Type B pancreatic cell (in vitro differentiated cells): Measurements from ENCODE around the gene RAB37. TPM values are rescaled to one million over a fixed set of nuclear protein-coding genes. Genes with fewer than 3 reads are reported as not detected.

Experiments used
- DNase-seq: peaks from one replicate; pipeline ENCODE4 v3.0.0; 2021; ENCODE audit warnings: mixed read lengths; ENCODE audit not compliant: unreplicated experiment; ENCODE audit errors: extremely low spot score
- H3K27ac Mint-ChIP-seq: 2 replicates; pipeline ENCODE4 v1.8.0; 2021; ENCODE audit warnings: mild to moderate bottlenecking, mixed read lengths
- H3K27me3 Mint-ChIP-seq: 2 replicates; pipeline ENCODE4 v1.8.0; 2021; ENCODE audit warnings: mixed read lengths
- H3K36me3 Mint-ChIP-seq: 2 replicates; pipeline ENCODE4 v1.8.0; 2021; ENCODE audit warnings: mixed read lengths
- H3K4me1 Mint-ChIP-seq: one replicate; pipeline ENCODE4 v1.8.0; 2021; ENCODE audit warnings: mixed read lengths; ENCODE audit not compliant: unreplicated experiment
- H3K4me3 Mint-ChIP-seq: 2 replicates; pipeline ENCODE4 v1.8.0; 2021; ENCODE audit warnings: mild to moderate bottlenecking, mixed read lengths
- H3K9me3 Mint-ChIP-seq: 2 replicates; pipeline ENCODE4 v1.8.0; 2021; ENCODE audit warnings: mixed read lengths
- CTCF ChIP-seq: fragments of 200-600 bp; sonication (generic); conservative IDR thresholded peaks from 2 replicates; pipeline ENCODE4 v1.5.0; 2021; ENCODE audit warnings: antibody characterized with exemption, mild to moderate bottlenecking
- total RNA-seq: library from RNA; stranded (reverse); gene quantifications from 2 replicates; pipeline ENCODE4 v1.2.1, GENCODE V29; 2021; ENCODE audit warnings: low replicate concordance

Gene RAB37
- total RNA-seq, 1 donor from 2014 or later, result 3.4 TPM

GRCh38 chr17:74768069-74768762, 31.2 kb downstream of the RAB37 start:
- DNase-seq, result no peak
- H3K27ac Mint-ChIP-seq, result peak overlapping the region; percentile 82
- H3K4me3 Mint-ChIP-seq, result peak overlapping the region; percentile 28
- H3K27me3 Mint-ChIP-seq, result no peaks in the 10 kb centered on the region
- H3K36me3 Mint-ChIP-seq, result peaks cover 5% of the 10 kb centered on the region
- no peaks in the 10 kb centered on the region for H3K9me3 Mint-ChIP-seq
- peaks cover 20% of the 10 kb centered on the region for H3K4me1 Mint-ChIP-seq
- no peak for TF ChIP-seq CTCF

- Mint-ChIP-seq H3K36me3 (peaks cover 5% of the 10 kb centered on the region), H3K27me3 (no peaks in the 10 kb centered on the region), H3K27ac (peak overlapping the region; percentile 82), H3K4me3 (peak overlapping the region; percentile 9), H3K9me3 (no peaks in the 10 kb centered on the region), H3K4me1 (peaks cover 20% of the 10 kb centered on the region)
- no peak for TF ChIP-seq CTCF
- DNase-seq, result no peak
Measured at GRCh38 chr17:74768763-74769114, 31.7 kb downstream of the RAB37 start.

- Mint-ChIP-seq H3K9me3 (no peaks in the 10 kb centered on the region), H3K36me3 (peaks cover 9% of the 10 kb centered on the region), H3K4me1 (peaks cover 21% of the 10 kb centered on the region), H3K4me3 (no peak overlapping the region), H3K27me3 (no peaks in the 10 kb centered on the region), H3K27ac (no peak overlapping the region)
- DNase-seq, result no peak
- no peak for TF ChIP-seq CTCF
Measured at GRCh38 chr17:74769266-74769855, 32.3 kb downstream of the RAB37 start.

GRCh38 chr17:74769856-74770497, 32.9 kb downstream of the RAB37 start:
- H3K27ac Mint-ChIP-seq, result peak overlapping the region; percentile 82
- H3K27me3 Mint-ChIP-seq, result no peaks in the 10 kb centered on the region
- H3K36me3 Mint-ChIP-seq, result peaks cover 9% of the 10 kb centered on the region
- no peaks in the 10 kb centered on the region for H3K9me3 Mint-ChIP-seq
- peak overlapping the region; percentile 63 for H3K4me3 Mint-ChIP-seq
- DNase-seq, result no peak
- peaks cover 21% of the 10 kb centered on the region for H3K4me1 Mint-ChIP-seq
- TF ChIP-seq CTCF, result no peak

GRCh38 chr17:74770498-74771318, 33.7 kb downstream of the RAB37 start:
- H3K4me3 Mint-ChIP-seq, result peak overlapping the region; percentile 63
- H3K36me3 Mint-ChIP-seq, result peaks cover 9% of the 10 kb centered on the region
- TF ChIP-seq CTCF, result peak; percentile 82
- no peaks in the 10 kb centered on the region for H3K27me3 Mint-ChIP-seq
- peak overlapping the region; percentile 82 for H3K27ac Mint-ChIP-seq
- peaks cover 23% of the 10 kb centered on the region for H3K4me1 Mint-ChIP-seq
- no peaks in the 10 kb centered on the region for H3K9me3 Mint-ChIP-seq
- DNase-seq, result peak; percentile 80
